ENCODE measurements around the gene PTTG1IP.

DNA sequence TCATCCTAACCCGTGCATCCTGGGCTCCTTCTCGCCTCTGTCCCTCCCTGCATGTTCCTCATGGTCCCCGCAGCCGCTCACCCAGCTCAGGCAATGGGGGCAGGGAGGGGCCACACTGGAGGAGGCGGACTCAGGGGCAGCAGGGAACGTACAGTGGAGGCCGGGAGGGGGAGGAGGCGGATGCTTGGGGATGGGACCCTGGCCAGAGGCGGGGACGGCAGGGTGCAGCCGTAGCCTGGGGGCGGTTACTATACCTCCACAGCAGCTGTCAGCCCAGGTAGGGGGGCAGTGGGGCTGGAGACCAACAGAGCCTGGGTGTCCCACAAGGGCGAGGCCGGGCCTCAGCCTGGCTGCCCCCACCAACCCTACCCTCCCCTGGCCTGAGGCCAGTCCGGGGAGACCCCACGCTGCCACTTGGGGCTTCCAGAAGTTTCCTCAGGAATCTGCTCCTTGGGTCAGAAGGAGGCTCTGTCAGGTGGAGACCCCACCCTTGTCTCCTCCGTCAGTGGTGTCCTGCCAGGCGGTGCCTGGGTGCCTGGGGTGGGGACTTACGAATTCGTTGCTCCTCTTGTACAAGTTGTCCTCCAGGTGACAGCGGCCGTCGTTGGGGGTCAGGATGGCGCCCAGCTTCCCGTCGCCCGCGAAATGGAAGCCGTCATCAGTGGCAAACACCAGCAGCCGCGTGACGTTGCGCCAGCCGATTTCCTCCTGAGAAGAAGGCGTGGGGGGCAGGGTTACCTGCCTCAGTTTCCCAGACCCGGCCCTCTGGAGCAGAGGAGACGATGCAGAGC, 26.5 kb upstream of the PTTG1IP start:
- TF ChIP-seq, protein P1, sequence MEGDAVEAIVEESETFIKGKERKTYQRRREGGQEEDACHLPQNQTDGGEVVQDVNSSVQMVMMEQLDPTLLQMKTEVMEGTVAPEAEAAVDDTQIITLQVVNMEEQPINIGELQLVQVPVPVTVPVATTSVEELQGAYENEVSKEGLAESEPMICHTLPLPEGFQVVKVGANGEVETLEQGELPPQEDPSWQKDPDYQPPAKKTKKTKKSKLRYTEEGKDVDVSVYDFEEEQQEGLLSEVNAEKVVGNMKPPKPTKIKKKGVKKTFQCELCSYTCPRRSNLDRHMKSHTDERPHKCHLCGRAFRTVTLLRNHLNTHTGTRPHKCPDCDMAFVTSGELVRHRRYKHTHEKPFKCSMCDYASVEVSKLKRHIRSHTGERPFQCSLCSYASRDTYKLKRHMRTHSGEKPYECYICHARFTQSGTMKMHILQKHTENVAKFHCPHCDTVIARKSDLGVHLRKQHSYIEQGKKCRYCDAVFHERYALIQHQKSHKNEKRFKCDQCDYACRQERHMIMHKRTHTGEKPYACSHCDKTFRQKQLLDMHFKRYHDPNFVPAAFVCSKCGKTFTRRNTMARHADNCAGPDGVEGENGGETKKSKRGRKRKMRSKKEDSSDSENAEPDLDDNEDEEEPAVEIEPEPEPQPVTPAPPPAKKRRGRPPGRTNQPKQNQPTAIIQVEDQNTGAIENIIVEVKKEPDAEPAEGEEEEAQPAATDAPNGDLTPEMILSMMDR (conservative IDR thresholded peaks at IDR 0.05; ENCODE audit: low read length), result no peak
- no peak for TF ChIP-seq EZH2phosphoT487 (IDR thresholded peaks at IDR 0.05; ENCODE audit: borderline replicate concordance, low read depth, low read length)

All from OCI-LY7 (cell line).